ENCODE data around the gene SKAP1. TPM values are rescaled to one million over a fixed set of nuclear protein-coding genes. Genes with fewer than 3 reads are reported as not detected.
A peak's percentile ranks its signal among the peaks of the same experiment; 100 is the strongest.

The SKAP1 gene
- polyA plus RNA-seq, 3 donors from 2014 or later, result 325 to 458 (median 329) TPM

- H3K4me1 Mint-ChIP-seq, result peaks cover 95 to 97% of the 10 kb centered on the region in 2 donors
- peak overlapping the region; percentile 96 to 100 (median 99) for H3K27ac Mint-ChIP-seq
- peak overlapping the region; percentile 80 to 89 (median 83) for H3K4me3 Mint-ChIP-seq
- peaks cover 0 to 12% (median 7%) of the 10 kb centered on the region in 3 donors for H3K36me3 Mint-ChIP-seq
- peaks cover 8 to 17% (median 16%) of the 10 kb centered on the region in 3 donors for H3K27me3 Mint-ChIP-seq (ENCODE audit: low read depth in 3 of 3)
- H3K9me3 Mint-ChIP-seq, result peaks cover 0 to under 1% (median 0%) of the 10 kb centered on the region in 6 donors
- DNase-seq, result peak; percentile 84 to 87 (median 85)
Observed at GRCh38 chr17:48441231-48441711, 11.3 kb upstream of the SKAP1 start.

GRCh38 chr17:48440669-48441068 lies 10.7 kb upstream of the SKAP1 start:
- Mint-ChIP-seq H3K27ac (peak overlapping the region; percentile 96 to 100 (median 99)), H3K4me3 (peak overlapping the region; percentile 80 to 89 (median 83)), H3K9me3 (peaks cover 0 to 1% (median 0%) of the 10 kb centered on the region in 6 donors), H3K36me3 (peaks cover 0 to 13% (median 7%) of the 10 kb centered on the region in 3 donors), H3K4me1 (peaks cover 94 to 95% of the 10 kb centered on the region in 2 donors), H3K27me3 (ENCODE audit: low read depth in 3 of 3) (peaks cover 8 to 17% (median 16%) of the 10 kb centered on the region in 3 donors)
- DNase-seq, result no peak

GRCh38 chr17:48439875-48440505 lies 10.0 kb upstream of the SKAP1 start:
- Mint-ChIP-seq H3K4me1 (peaks cover 90 to 95% of the 10 kb centered on the region in 2 donors), H3K4me3 (peak overlapping the region; percentile 80 to 89 (median 83)), H3K36me3 (peaks cover 0 to 13% (median 7%) of the 10 kb centered on the region in 3 donors), H3K9me3 (peaks cover 0 to 1% (median 0%) of the 10 kb centered on the region in 6 donors), H3K27me3 (ENCODE audit: low read depth in 3 of 3) (peaks cover 8 to 17% (median 16%) of the 10 kb centered on the region in 3 donors), H3K27ac (peak overlapping the region; percentile 96 to 100 (median 99))
- peak; percentile 77 to 84 (median 80) for DNase-seq

DNA sequence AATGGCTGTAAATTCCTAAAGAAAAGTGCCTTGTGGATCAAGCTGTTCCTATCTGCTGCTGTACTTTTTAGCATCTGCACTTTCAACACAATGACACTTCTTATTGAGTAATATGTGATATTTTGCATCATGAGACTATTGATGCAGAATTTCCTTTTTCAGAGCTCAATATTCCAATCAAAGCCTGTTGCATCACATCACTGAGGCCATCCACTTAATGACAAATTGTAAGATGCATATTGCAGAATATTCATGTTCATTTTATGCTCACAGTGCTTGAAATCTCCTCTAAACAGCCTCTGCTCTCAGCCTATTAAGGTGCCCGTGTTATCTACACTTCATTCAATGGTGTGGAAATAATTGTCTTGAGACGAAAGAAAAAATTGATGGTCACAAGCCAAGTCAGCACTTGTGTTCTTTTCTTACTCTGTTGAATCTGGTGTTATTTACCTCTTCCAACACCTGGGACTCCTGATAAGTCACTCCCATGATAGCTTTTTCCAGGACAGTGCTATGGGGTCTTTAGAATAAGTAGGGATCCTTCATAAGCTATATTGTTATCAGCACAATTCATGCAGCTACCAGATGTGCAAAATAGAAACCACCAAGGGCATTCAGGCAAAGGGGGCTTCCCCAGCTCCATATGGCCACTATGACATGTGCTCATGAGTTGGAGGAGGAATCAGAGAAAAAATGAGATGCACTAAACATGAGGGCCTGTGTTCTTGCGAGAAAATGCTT lies 9.3 kb upstream of the SKAP1 start:
- peak overlapping the region; percentile 96 to 100 (median 99) for H3K27ac Mint-ChIP-seq
- peaks cover 85 to 88% of the 10 kb centered on the region in 2 donors for H3K4me1 Mint-ChIP-seq
- peak overlapping the region; percentile 80 to 89 (median 83) for H3K4me3 Mint-ChIP-seq
- peaks cover 0 to 16% (median 7%) of the 10 kb centered on the region in 3 donors for H3K36me3 Mint-ChIP-seq
- H3K27me3 Mint-ChIP-seq (ENCODE audit: low read depth in 3 of 3), result peaks cover 8 to 17% (median 12%) of the 10 kb centered on the region in 3 donors
- H3K9me3 Mint-ChIP-seq, result peaks cover 0 to 1% (median 0%) of the 10 kb centered on the region in 6 donors
- peak in 2 of 3 donors; percentile 35 to 38 for DNase-seq

DNA sequence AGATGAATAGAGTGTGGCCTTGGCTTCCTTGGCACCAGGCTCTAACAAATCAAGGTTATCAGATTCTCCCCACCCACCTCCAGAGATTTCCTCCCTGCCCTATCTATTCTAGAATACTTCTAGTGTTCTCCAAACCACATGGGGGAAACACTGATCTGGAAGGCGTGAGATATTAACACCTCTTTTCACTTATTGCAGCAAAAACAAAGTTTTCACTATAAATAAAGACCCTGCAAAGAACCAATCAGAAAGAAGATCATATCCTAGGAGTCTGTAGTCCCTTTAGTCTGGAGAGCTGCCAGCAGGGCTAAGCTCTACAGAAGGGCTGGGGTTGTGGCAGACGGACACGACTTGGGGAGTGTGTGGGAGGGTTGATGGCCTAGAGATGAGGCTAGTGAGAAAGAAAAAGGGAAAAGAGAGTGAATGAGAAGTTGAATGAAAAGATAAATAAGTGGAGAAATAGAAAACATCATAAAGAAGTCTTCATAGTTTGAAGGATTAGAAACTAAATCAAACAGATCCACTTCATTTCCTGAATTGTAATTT lies 8.6 kb upstream of the SKAP1 start:
- peak overlapping the region; percentile 18 to 83 (median 78) for H3K4me3 Mint-ChIP-seq
- no peak for DNase-seq
- peaks cover 0 to 16% (median 7%) of the 10 kb centered on the region in 3 donors for H3K36me3 Mint-ChIP-seq
- peaks cover 0 to 1% (median 0%) of the 10 kb centered on the region in 6 donors for H3K9me3 Mint-ChIP-seq
- H3K4me1 Mint-ChIP-seq, result peaks cover 81 to 83% of the 10 kb centered on the region in 2 donors
- H3K27me3 Mint-ChIP-seq (ENCODE audit: low read depth in 3 of 3), result peaks cover 8 to 17% (median 12%) of the 10 kb centered on the region in 3 donors
- peak overlapping the region; percentile 96 to 100 (median 99) for H3K27ac Mint-ChIP-seq

DNA sequence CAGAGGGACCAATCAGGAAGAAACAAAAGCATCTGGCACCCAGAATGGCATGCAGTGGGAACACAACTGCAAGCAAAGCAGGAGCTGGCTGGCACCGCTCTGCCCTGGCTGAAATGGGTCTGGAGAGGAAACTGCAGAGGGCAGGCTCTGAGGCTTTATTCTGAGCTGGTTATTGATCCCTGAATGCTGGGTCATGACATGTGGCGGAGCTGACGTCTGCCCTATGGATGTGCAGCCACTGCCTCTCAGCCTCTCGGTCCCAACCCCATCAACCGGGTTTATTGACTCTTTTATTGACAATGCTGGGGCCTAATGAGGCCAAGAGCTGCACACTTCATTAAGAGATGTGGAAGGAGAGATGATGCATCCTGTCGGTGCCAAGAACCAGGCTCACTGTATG lies 3.9 kb upstream of the SKAP1 start:
- Mint-ChIP-seq H3K36me3 (peaks cover 0 to 12% (median 4%) of the 10 kb centered on the region in 3 donors), H3K9me3 (peaks cover 0 to 1% (median 0%) of the 10 kb centered on the region in 6 donors), H3K27ac (no peak overlapping the region), H3K4me1 (peaks cover 65% of the 10 kb centered on the region in 2 donors), H3K27me3 (ENCODE audit: low read depth in 3 of 3) (peaks cover 6 to 7% (median 7%) of the 10 kb centered on the region in 3 donors), H3K4me3 (no peak overlapping the region)
- no peak for DNase-seq

GRCh38 chr17:48432820-48433775 lies 3.1 kb upstream of the SKAP1 start:
- Mint-ChIP-seq H3K36me3 (peaks cover 0 to 12% (median 4%) of the 10 kb centered on the region in 3 donors), H3K9me3 (peaks cover 0 to 1% (median 0%) of the 10 kb centered on the region in 6 donors), H3K27me3 (ENCODE audit: low read depth in 3 of 3) (peaks cover 6 to 7% (median 7%) of the 10 kb centered on the region in 3 donors), H3K27ac (peak overlapping the region in 3 of 6 donors; percentile 5 to 65 (median 41)), H3K4me3 (no peak overlapping the region), H3K4me1 (peaks cover 65% of the 10 kb centered on the region in 2 donors)
- no peak for DNase-seq

DNA sequence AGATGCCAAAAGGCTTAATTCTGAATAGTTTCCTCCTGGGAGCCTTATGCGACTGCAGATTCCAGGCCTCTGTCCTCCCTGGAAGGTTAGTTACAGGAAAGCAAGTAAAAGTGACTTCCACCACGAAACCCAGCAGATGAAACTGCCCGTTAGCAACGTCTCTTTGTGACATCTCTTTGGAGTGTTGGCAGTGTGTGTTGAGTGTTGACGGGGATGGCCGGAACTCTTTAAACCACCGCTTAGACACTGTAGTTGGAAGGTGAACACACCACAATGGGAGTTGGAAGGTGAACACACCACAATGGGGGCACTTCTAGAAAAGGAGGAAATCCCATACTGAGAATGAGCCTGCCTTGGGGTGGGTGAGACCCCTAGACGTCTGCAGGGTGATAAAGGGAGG lies 858 bp downstream of the SKAP1 start:
- peak overlapping the region; percentile 92 to 100 (median 98) for H3K27ac Mint-ChIP-seq
- peaks cover 7 to 8% (median 7%) of the 10 kb centered on the region in 3 donors for H3K27me3 Mint-ChIP-seq (ENCODE audit: low read depth in 3 of 3)

GRCh38 chr17:48427598-48427997 lies 2.4 kb downstream of the SKAP1 start:
- Mint-ChIP-seq H3K36me3 (peaks cover 0 to 4% (median 0%) of the 10 kb centered on the region in 3 donors), H3K4me3 (peak overlapping the region; percentile 91 to 98 (median 95)), H3K4me1 (peaks cover 78 to 82% of the 10 kb centered on the region in 2 donors), H3K9me3 (no peaks in the 10 kb centered on the region), H3K27me3 (ENCODE audit: low read depth in 3 of 3) (peaks cover 5 to 8% (median 7%) of the 10 kb centered on the region in 3 donors), H3K27ac (peak overlapping the region; percentile 92 to 100 (median 98))
- DNase-seq, result peak; percentile 67 to 73 (median 70)

More for the DNA sequence above, 858 bp downstream of the SKAP1 start:
- peaks cover 68 to 72% of the 10 kb centered on the region in 2 donors for H3K4me1 Mint-ChIP-seq
- peak overlapping the region; percentile 91 to 98 (median 95) for H3K4me3 Mint-ChIP-seq
- no peaks in the 10 kb centered on the region for H3K36me3 Mint-ChIP-seq
- H3K9me3 Mint-ChIP-seq, result no peaks in the 10 kb centered on the region
- DNase-seq, result peak; percentile 64 to 69 (median 69)

GRCh38 chr17:48426761-48427500 lies 3.1 kb downstream of the SKAP1 start:
- peaks cover 83 to 88% of the 10 kb centered on the region in 2 donors for H3K4me1 Mint-ChIP-seq

GRCh38 chr17:48426019-48426665 lies 3.9 kb downstream of the SKAP1 start:
- peaks cover 5 to 8% (median 7%) of the 10 kb centered on the region in 3 donors for H3K27me3 Mint-ChIP-seq (ENCODE audit: low read depth in 3 of 3)
- H3K4me1 Mint-ChIP-seq, result peaks cover 84 to 91% of the 10 kb centered on the region in 2 donors
- H3K4me3 Mint-ChIP-seq, result peak overlapping the region; percentile 91 to 98 (median 95)
- no peak for DNase-seq
- peaks cover 0 to 4% (median 0%) of the 10 kb centered on the region in 3 donors for H3K36me3 Mint-ChIP-seq
- H3K27ac Mint-ChIP-seq, result peak overlapping the region; percentile 87 to 100 (median 98)
- no peaks in the 10 kb centered on the region for H3K9me3 Mint-ChIP-seq

More at GRCh38 chr17:48426761-48427500, 3.1 kb downstream of the SKAP1 start:
- Mint-ChIP-seq H3K27me3 (ENCODE audit: low read depth in 3 of 3) (peaks cover 5 to 8% (median 7%) of the 10 kb centered on the region in 3 donors), H3K9me3 (no peaks in the 10 kb centered on the region), H3K36me3 (peaks cover 0 to 4% (median 0%) of the 10 kb centered on the region in 3 donors), H3K27ac (peak overlapping the region; percentile 87 to 100 (median 98)), H3K4me3 (peak overlapping the region; percentile 91 to 98 (median 95))
- DNase-seq, result no peak
